ENCODE data around the gene NR5A2.
A peak's percentile ranks its signal among the peaks of the same experiment; 100 is the strongest.

The NR5A2 gene

GRCh38 chr1:200099040-200099439, 71.5 kb downstream of the NR5A2 start:
- Histone ChIP-seq H3K9me3 (ENCODE audit: low read length) (no peaks in the 10 kb centered on the region), H3F3A (ENCODE audit: insufficient read depth, low read length) (no peaks in the 10 kb centered on the region), H3K4me2 (ENCODE audit: low read length) (no peak overlapping the region), H3K9ac (ENCODE audit: low read length) (no peak overlapping the region), H3K36me3 (ENCODE audit: insufficient read depth, low read length) (no peaks in the 10 kb centered on the region), H3K4me1 (ENCODE audit: insufficient read depth, low read length, severe bottlenecking) (no peaks in the 10 kb centered on the region), H3K27ac (ENCODE audit: low read depth, low read length, poor library complexity, severe bottlenecking) (no peak overlapping the region), H3K27me3 (ENCODE audit: insufficient read depth, low read length) (no peaks in the 10 kb centered on the region), H4K20me1 (ENCODE audit: insufficient read depth, low read length) (no peaks in the 10 kb centered on the region), H2AFZ (ENCODE audit: low read length) (no peak overlapping the region), H3K4me3 (ENCODE audit: low read depth, low read length, poor library complexity, severe bottlenecking) (no peak overlapping the region), H3K9me2 (ENCODE audit: low read depth, low read length) (no peaks in the 10 kb centered on the region), H3K79me2 (ENCODE audit: insufficient read depth, low read length) (no peaks in the 10 kb centered on the region)
- TF ChIP-seq EZH2 (IDR thresholded peaks at IDR 0.05; ENCODE audit: borderline replicate concordance, low read length) (no peak), CTCF (IDR thresholded peaks at IDR 0.05; ENCODE audit: low read length) (no peak)

- Histone ChIP-seq H3K9me3 (ENCODE audit: low read length) (no peaks in the 10 kb centered on the region), H3K4me2 (ENCODE audit: low read length) (no peak overlapping the region), H4K20me1 (ENCODE audit: insufficient read depth, low read length) (no peaks in the 10 kb centered on the region), H3F3A (ENCODE audit: insufficient read depth, low read length) (no peaks in the 10 kb centered on the region), H3K4me1 (ENCODE audit: insufficient read depth, low read length, severe bottlenecking) (peaks cover 14% of the 10 kb centered on the region), H3K79me2 (ENCODE audit: insufficient read depth, low read length) (no peaks in the 10 kb centered on the region), H3K27ac (ENCODE audit: low read depth, low read length, poor library complexity, severe bottlenecking) (no peak overlapping the region), H3K4me3 (ENCODE audit: low read depth, low read length, poor library complexity, severe bottlenecking) (no peak overlapping the region), H3K27me3 (ENCODE audit: insufficient read depth, low read length) (no peaks in the 10 kb centered on the region), H3K36me3 (ENCODE audit: insufficient read depth, low read length) (no peaks in the 10 kb centered on the region), H3K9me2 (ENCODE audit: low read depth, low read length) (no peaks in the 10 kb centered on the region), H2AFZ (ENCODE audit: low read length) (no peak overlapping the region), H3K9ac (ENCODE audit: low read length) (no peak overlapping the region)
- TF ChIP-seq CTCF (IDR thresholded peaks at IDR 0.05; ENCODE audit: low read length) (no peak), EZH2 (IDR thresholded peaks at IDR 0.05; ENCODE audit: borderline replicate concordance, low read length) (no peak)
These were observed 76.6 kb downstream of the NR5A2 start for GRCh38 chr1:200103966-200104583.

GRCh38 chr1:200107004-200107470, 79.5 kb downstream of the NR5A2 start:
- H3K36me3 ChIP-seq (ENCODE audit: insufficient read depth, low read length): no peaks in the 10 kb centered on the region
- H3K4me1 ChIP-seq (ENCODE audit: insufficient read depth, low read length, severe bottlenecking): peaks cover 14% of the 10 kb centered on the region
- H3K27me3 ChIP-seq (ENCODE audit: insufficient read depth, low read length): no peaks in the 10 kb centered on the region
- H2AFZ ChIP-seq (ENCODE audit: low read length): no peak overlapping the region
- no peaks in the 10 kb centered on the region for H3F3A ChIP-seq (ENCODE audit: insufficient read depth, low read length)
- H3K27ac ChIP-seq (ENCODE audit: low read depth, low read length, poor library complexity, severe bottlenecking): no peak overlapping the region
- H3K4me3 ChIP-seq (ENCODE audit: low read depth, low read length, poor library complexity, severe bottlenecking): no peak overlapping the region
- peak overlapping the region; percentile 49; the same call in 1 of the 2 replicates for H3K4me2 ChIP-seq (ENCODE audit: low read length)
- H3K9me3 ChIP-seq (ENCODE audit: low read length): no peaks in the 10 kb centered on the region
- TF ChIP-seq EZH2 (IDR thresholded peaks at IDR 0.05; ENCODE audit: borderline replicate concordance, low read length): no peak
- TF ChIP-seq CTCF (IDR thresholded peaks at IDR 0.05; ENCODE audit: low read length): no peak
- H4K20me1 ChIP-seq (ENCODE audit: insufficient read depth, low read length): no peaks in the 10 kb centered on the region
- H3K79me2 ChIP-seq (ENCODE audit: insufficient read depth, low read length): no peaks in the 10 kb centered on the region
- no peaks in the 10 kb centered on the region for H3K9me2 ChIP-seq (ENCODE audit: low read depth, low read length)
- H3K9ac ChIP-seq (ENCODE audit: low read length): no peak overlapping the region

Measured in OCI-LY1 (cell line).